ENCODE results near the gene TBC1D22A.

The TBC1D22A gene

GRCh38 chr22:46934746-46935491 is 172.5 kb downstream of the TBC1D22A start:
- DNase-seq (ENCODE audit: low read depth): no peak

- no peak for DNase-seq (ENCODE audit: low read depth)
Observed at GRCh38 chr22:46935506-46936377, 173.3 kb downstream of the TBC1D22A start.

- DNase-seq (ENCODE audit: low read depth): no peak
Observed at GRCh38 chr22:46936378-46936903, 174.0 kb downstream of the TBC1D22A start.

- no peak for DNase-seq (ENCODE audit: low read depth)
Observed at GRCh38 chr22:46937185-46937584, 174.7 kb downstream of the TBC1D22A start.

GRCh38 chr22:46937939-46938338 is 175.5 kb downstream of the TBC1D22A start:
- no peak for DNase-seq (ENCODE audit: low read depth)

- DNase-seq (ENCODE audit: low read depth): no peak
Observed at GRCh38 chr22:46941968-46942798, 179.7 kb downstream of the TBC1D22A start.

GRCh38 chr22:46942799-46943785 is 180.6 kb downstream of the TBC1D22A start:
- DNase-seq (ENCODE audit: low read depth): no peak

GRCh38 chr22:46945481-46945880 is 183.0 kb downstream of the TBC1D22A start:
- DNase-seq (ENCODE audit: low read depth): no peak

GRCh38 chr22:46946383-46946962 is 184.0 kb downstream of the TBC1D22A start:
- no peak for DNase-seq (ENCODE audit: low read depth)

GRCh38 chr22:46947516-46948257 is 185.2 kb downstream of the TBC1D22A start:
- no peak for DNase-seq (ENCODE audit: low read depth)

- no peak for DNase-seq (ENCODE audit: low read depth)
Observed at GRCh38 chr22:46948411-46949144, 186.1 kb downstream of the TBC1D22A start.

GRCh38 chr22:46951350-46951749 is 188.9 kb downstream of the TBC1D22A start:
- DNase-seq (ENCODE audit: low read depth): no peak

- no peak for DNase-seq (ENCODE audit: low read depth)
Observed at GRCh38 chr22:46951973-46952372, 189.5 kb downstream of the TBC1D22A start.

- DNase-seq (ENCODE audit: low read depth): no peak
Observed at GRCh38 chr22:46953968-46954765, 191.7 kb downstream of the TBC1D22A start.

- no peak for DNase-seq (ENCODE audit: low read depth)
Observed at GRCh38 chr22:46954781-46955180, 192.3 kb downstream of the TBC1D22A start.

GRCh38 chr22:46956498-46957215 is 194.2 kb downstream of the TBC1D22A start:
- DNase-seq (ENCODE audit: low read depth): no peak

GRCh38 chr22:46957521-46957920 is 195.1 kb downstream of the TBC1D22A start:
- DNase-seq (ENCODE audit: low read depth): no peak
